ENCODE results near the gene SEMA5A. TPM values are rescaled to one million over a fixed set of nuclear protein-coding genes. Genes with fewer than 3 reads are reported as not detected.

SEMA5A gene
- polyA plus RNA-seq, 1 of the 3 experiments (the other 2 are of a cell fraction), result 0.58 TPM

DNA sequence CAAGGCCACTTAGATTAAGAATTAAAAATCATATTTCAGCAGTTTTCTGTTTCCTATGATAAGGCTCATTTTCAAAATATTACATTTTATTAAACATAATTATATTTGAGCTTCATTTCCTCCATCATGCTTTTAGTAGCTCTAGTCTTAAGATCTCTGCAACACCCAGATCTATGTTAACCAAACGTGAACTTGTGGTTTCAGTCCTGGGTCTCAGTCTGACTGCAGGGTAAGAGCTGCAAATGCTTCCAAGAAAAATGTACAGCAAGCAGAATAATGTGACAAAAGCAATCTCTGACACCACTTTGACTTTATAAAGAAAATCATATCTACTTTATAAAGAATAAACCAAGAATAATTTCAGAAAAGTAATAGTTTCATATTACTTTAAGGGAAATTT, 512.4 kb downstream of the SEMA5A start (continued):
- no peak for TF ChIP-seq EP300 (IDR thresholded peaks at IDR 0.05; ENCODE audit: borderline replicate concordance in 1 of 2, low read depth in 1 of 2, low read length in 1 of 2)

GRCh38 chr5:9025942-9026341, 519.9 kb downstream of the SEMA5A start:
- DNase-seq, result no peak
- no peaks in the 10 kb centered on the region for H3K9me2 ChIP-seq
- H2AFZ ChIP-seq (ENCODE audit: low read depth), result no peak overlapping the region
- ChIA-PET CTCF (no interaction called here), POLR2A (no interaction called here)
- no peak overlapping the region for H3K4me3 ChIP-seq (ENCODE audit: low read depth in 2 of 2, low read length in 1 of 2)
- no peak overlapping the region for H3K9ac ChIP-seq
- no peaks in the 10 kb centered on the region for H3K36me3 ChIP-seq (replicated peaks in 1 of 2; ENCODE audit: control insufficient read depth in 1 of 2, insufficient read depth in 2 of 2, low read length in 1 of 2)
- H3F3A ChIP-seq (replicated peaks; ENCODE audit: insufficient read depth), result no peaks in the 10 kb centered on the region
- H3K4me2 ChIP-seq, result no peak overlapping the region
- TF ChIP-seq TEAD4 (IDR thresholded peaks at IDR 0.05; ENCODE audit: borderline replicate concordance, insufficient read depth), result no peak
- no peak for TF ChIP-seq GABPA (IDR thresholded peaks at IDR 0.05; ENCODE audit: low read depth)
- H3K4me1 ChIP-seq (ENCODE audit: control insufficient read depth in 1 of 2, insufficient read depth in 2 of 2, low read depth in 1 of 2, low read length in 1 of 2), result no peaks in the 10 kb centered on the region
- H3K79me2 ChIP-seq (ENCODE audit: insufficient read depth), result no peaks in the 10 kb centered on the region
- peaks cover 16% of the 10 kb centered on the region; the same call in 1 of the 2 replicates for H3K9me3 ChIP-seq
- no peaks in the 10 kb centered on the region for H4K20me1 ChIP-seq (ENCODE audit: insufficient read depth)
- no peaks in the 10 kb centered on the region for H3K27me3 ChIP-seq (ENCODE audit: insufficient read depth)
- H3K27ac ChIP-seq (ENCODE audit: low read depth in 2 of 2, low read length in 1 of 2), result no peak overlapping the region

DNA sequence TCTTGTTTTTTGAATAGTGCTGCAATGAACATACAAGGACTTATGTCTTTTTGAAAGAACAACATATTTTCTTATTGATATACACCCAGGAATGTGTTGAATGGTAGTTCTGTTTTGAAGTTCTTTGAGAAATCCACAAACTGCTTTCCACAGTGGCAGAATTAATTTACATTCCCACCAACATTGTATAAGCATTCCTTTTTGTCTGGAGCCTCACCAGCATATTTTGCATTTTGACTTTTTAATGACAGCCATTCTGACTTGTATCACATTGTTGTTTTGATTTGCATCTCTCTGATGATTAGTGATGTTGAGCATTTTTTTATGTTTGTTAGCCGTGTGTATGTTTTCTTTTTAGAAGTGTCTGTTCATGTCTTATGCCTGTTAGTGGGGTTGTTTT, 524.9 kb downstream of the SEMA5A start:
- no peaks in the 10 kb centered on the region for H3K79me2 ChIP-seq (ENCODE audit: insufficient read depth)
- no peaks in the 10 kb centered on the region for H3F3A ChIP-seq (replicated peaks; ENCODE audit: insufficient read depth)
- POLR2A ChIA-PET, result no interaction called here
- H3K27me3 ChIP-seq (ENCODE audit: insufficient read depth), result no peaks in the 10 kb centered on the region
- peaks cover 16% of the 10 kb centered on the region; the same call in 1 of the 2 replicates for H3K9me3 ChIP-seq
- 37% methylated on average over 1 of the region's 1 CpG for WGBS (ENCODE audit: low lambda C conversion rate)
- CTCF ChIA-PET, result no interaction called here
- H4K20me1 ChIP-seq (ENCODE audit: insufficient read depth), result no peaks in the 10 kb centered on the region
- no peaks in the 10 kb centered on the region for H3K9me2 ChIP-seq
- H3K4me2 ChIP-seq, result no peak overlapping the region
- TF ChIP-seq TAF1 (IDR thresholded peaks at IDR 0.05; ENCODE audit: borderline replicate concordance, low read depth, low read length), result no peak
- no peak for TF ChIP-seq MXI1 (IDR thresholded peaks at IDR 0.05; ENCODE audit: low read depth, low read length)
- no peak for TF ChIP-seq IRF3 (IDR thresholded peaks at IDR 0.05; ENCODE audit: low read depth, low read length)
- no peak for TF ChIP-seq SMC3 (IDR thresholded peaks at IDR 0.05; ENCODE audit: low read depth, low read length)
- no peak for TF ChIP-seq NRF1 (IDR thresholded peaks at IDR 0.05; ENCODE audit: low read depth, low read length)
- no peaks in the 10 kb centered on the region for H3K36me3 ChIP-seq (replicated peaks in 1 of 2; ENCODE audit: control insufficient read depth in 1 of 2, insufficient read depth in 2 of 2, low read length in 1 of 2)
- H2AFZ ChIP-seq (ENCODE audit: low read depth), result no peak overlapping the region
- DNase-seq, result no peak
- no peak overlapping the region for H3K9ac ChIP-seq
- no peak overlapping the region for H3K4me3 ChIP-seq (ENCODE audit: low read depth in 2 of 2, low read length in 1 of 2)
- no peak overlapping the region for H3K27ac ChIP-seq (ENCODE audit: low read depth in 2 of 2, low read length in 1 of 2)
- H3K4me1 ChIP-seq (ENCODE audit: control insufficient read depth in 1 of 2, insufficient read depth in 2 of 2, low read depth in 1 of 2, low read length in 1 of 2), result no peaks in the 10 kb centered on the region

GRCh38 chr5:9015937-9016270, 530.0 kb downstream of the SEMA5A start:
- Histone ChIP-seq H3K36me3 (replicated peaks in 1 of 2; ENCODE audit: control insufficient read depth in 1 of 2, insufficient read depth in 2 of 2, low read length in 1 of 2) (no peaks in the 10 kb centered on the region), H3K27me3 (ENCODE audit: insufficient read depth) (no peaks in the 10 kb centered on the region), H3K79me2 (ENCODE audit: insufficient read depth) (no peaks in the 10 kb centered on the region), H2AFZ (ENCODE audit: low read depth) (peak overlapping the region; percentile 75), H3K4me1 (ENCODE audit: control insufficient read depth in 1 of 2, insufficient read depth in 2 of 2, low read depth in 1 of 2, low read length in 1 of 2) (no peaks in the 10 kb centered on the region; a peak in 1 of 4 replicates), H3K9ac (no peak overlapping the region), H4K20me1 (ENCODE audit: insufficient read depth) (no peaks in the 10 kb centered on the region), H3F3A (replicated peaks; ENCODE audit: insufficient read depth) (peaks cover 9% of the 10 kb centered on the region), H3K9me3 (no peaks in the 10 kb centered on the region), H3K27ac (ENCODE audit: low read depth in 2 of 2, low read length in 1 of 2) (peak overlapping the region; percentile 22 to 82; a peak in 3 of 4 replicates), H3K4me3 (ENCODE audit: low read depth in 2 of 2, low read length in 1 of 2) (no peak overlapping the region), H3K9me2 (no peaks in the 10 kb centered on the region), H3K4me2 (0 out of 2 replicates have a peak overlapping the region, but pooled peaks have one; percentile 17)
- ChIA-PET CTCF (interaction anchor here (1.1 kb wide), 1 partner anchor 31 kb away, joined by 4 read pairs; no protein-coding TSS in a partner anchor), POLR2A (no interaction called here)
- no peak for DNase-seq
- TF ChIP-seq NFIC (IDR thresholded peaks at IDR 0.05; ENCODE audit: borderline replicate concordance) (no peak), GABPA (IDR thresholded peaks at IDR 0.05; ENCODE audit: low read depth) (no peak), EZH2phosphoT487 (IDR thresholded peaks at IDR 0.05; ENCODE audit: borderline replicate concordance, low read depth) (no peak), GATA2 (CRISPR knock-in tag; IDR thresholded peaks at IDR 0.05) (no peak), RAD21 (IDR thresholded peaks at IDR 0.05; ENCODE audit: low read length) (no peak), TEAD4 (IDR thresholded peaks at IDR 0.05; ENCODE audit: borderline replicate concordance, insufficient read depth) (no peak), USF2 (IDR thresholded peaks at IDR 0.05; ENCODE audit: borderline replicate concordance, low read depth, low read length) (no peak), MEF2A (IDR thresholded peaks at IDR 0.05; ENCODE audit: borderline replicate concordance, low read depth) (no peak)
- 54% methylated on average over 2 of the region's 2 CpGs for WGBS (ENCODE audit: low lambda C conversion rate)
